ENCODE results near the gene FAM131A.

GRCh38 chr3:184354121-184354728 is 16.8 kb downstream of the FAM131A start:
- no peak for TF ChIP-seq GATA2 (IDR thresholded peaks at IDR 0.05; ENCODE audit: low read depth, low read length)
- TF ChIP-seq GATA3 (IDR thresholded peaks at IDR 0.05; ENCODE audit: low read depth, low read length): no peak
